ENCODE results near the gene BSN.

GRCh38 chr3:49716169-49716568 is 161.9 kb downstream of the BSN start:
- no peak for TF ChIP-seq POLR2A (IDR thresholded peaks at IDR 0.05)
- TF ChIP-seq CTCF (IDR thresholded peaks at IDR 0.05) = no peak
- TF ChIP-seq EP300 (IDR thresholded peaks at IDR 0.05) = no peak

All from suprapubic skin (tissue), 3 donors.